Transverse colon (tissue), 4 donors: Measurements from ENCODE around the gene MTFP1.

Source experiments
- CTCF ChIP-seq, 5 experiments: fragments of 200-600 bp in 3 of 5; fragments of 450-650 bp in 2 of 5; sonication (generic) in 3 of 5; IDR thresholded peaks; 1 replicate in 2 of 5; 2 replicates in 3 of 5; pipeline ENCODE4 v1.5.1; 2016 to 2017; ENCODE audit warnings: antibody characterized with exemption in 5 of 5, inconsistent platforms in 3 of 5, mild to moderate bottlenecking in 2 of 5, moderate library complexity in 1 of 5
- EP300 ChIP-seq: sonication (generic); formaldehyde crosslinking; IDR thresholded peaks from one replicate; pipeline ENCODE4 v1.6.1; 2017; ENCODE audit warnings: antibody characterized with exemption, low read depth
- POLR2A ChIP-seq: fragments of 450-650 bp; IDR thresholded peaks from one replicate; pipeline ENCODE4 v1.6.1; 2016; ENCODE audit warnings: antibody characterized with exemption, mild to moderate bottlenecking, moderate library complexity
- POLR2AphosphoS5 ChIP-seq, 3 donors: sonication (generic); formaldehyde crosslinking; IDR thresholded peaks; one replicate each; pipeline ENCODE4 v1.6.1; 2016; ENCODE audit warnings: antibody characterized with exemption in 3 of 3

GRCh38 chr22:30398685-30399680 lies 26.6 kb upstream of the MTFP1 start:
- TF ChIP-seq POLR2AphosphoS5 (IDR thresholded peaks at IDR 0.05) = no peak
- TF ChIP-seq CTCF (IDR thresholded peaks at IDR 0.05) = no peak
- TF ChIP-seq POLR2A = no peak
- no peak for TF ChIP-seq EP300
